ENCODE measurements around the gene EPB41.

EPB41 gene

DNA sequence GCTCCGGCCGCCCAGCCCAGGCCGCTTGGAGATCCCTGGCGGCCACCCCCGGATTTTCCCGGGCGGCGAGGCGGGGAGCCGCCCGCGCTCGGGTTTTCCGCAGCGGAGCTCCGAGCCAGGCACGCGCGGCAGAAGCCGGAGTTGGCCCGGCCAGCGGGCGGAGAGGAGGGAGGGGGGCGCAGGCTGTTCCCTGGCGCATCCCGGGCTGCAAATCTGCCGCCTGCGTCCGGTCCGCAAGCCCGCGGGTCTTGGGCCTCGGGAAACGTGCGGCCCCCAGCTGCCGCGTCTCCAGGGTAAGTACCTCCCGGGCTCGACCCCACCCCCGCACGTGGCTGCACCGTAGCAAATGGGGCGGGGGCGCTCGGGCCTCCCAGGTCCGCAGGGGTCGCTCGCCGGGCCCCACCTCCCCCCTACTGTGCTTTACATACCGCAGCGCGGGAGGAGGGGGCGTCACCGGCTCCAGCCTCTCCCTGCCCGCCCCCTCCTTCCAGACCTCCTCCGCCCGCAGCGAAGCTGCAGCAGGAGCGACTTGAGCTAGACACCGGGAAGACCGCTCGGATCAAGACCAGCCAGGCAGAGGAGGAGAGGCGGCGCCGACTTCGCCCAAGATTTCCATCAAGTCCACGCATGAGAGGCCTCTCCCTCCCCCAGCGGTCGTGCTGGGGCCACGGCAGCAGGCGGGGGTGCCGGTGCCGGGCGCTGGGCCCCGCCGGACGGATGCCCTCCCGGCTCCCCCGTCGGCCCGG is 207.7 kb downstream of the EPB41 start:
- Histone ChIP-seq H3K36me3 (replicated peaks; ENCODE audit: low read depth, low read length) (no peaks in the 10 kb centered on the region), H2AFZ (ENCODE audit: low read depth, low read length) (no peak overlapping the region), H3K27ac (ENCODE audit: low read length) (no peak overlapping the region), H3K9me3 (ENCODE audit: insufficient read depth, low read length) (no peaks in the 10 kb centered on the region), H3K4me3 (ENCODE audit: low read length) (no peak overlapping the region), H3K9ac (ENCODE audit: low read length) (no peak overlapping the region), H3K4me1 (ENCODE audit: low read length) (no peaks in the 10 kb centered on the region), H3K4me2 (ENCODE audit: low read length) (no peak overlapping the region), H3K79me2 (ENCODE audit: low read length) (no peaks in the 10 kb centered on the region), H3K27me3 (ENCODE audit: low read depth, low read length) (no peaks in the 10 kb centered on the region), H4K20me1 (ENCODE audit: insufficient read depth, low read length) (no peaks in the 10 kb centered on the region)
- TF ChIP-seq, protein P1, sequence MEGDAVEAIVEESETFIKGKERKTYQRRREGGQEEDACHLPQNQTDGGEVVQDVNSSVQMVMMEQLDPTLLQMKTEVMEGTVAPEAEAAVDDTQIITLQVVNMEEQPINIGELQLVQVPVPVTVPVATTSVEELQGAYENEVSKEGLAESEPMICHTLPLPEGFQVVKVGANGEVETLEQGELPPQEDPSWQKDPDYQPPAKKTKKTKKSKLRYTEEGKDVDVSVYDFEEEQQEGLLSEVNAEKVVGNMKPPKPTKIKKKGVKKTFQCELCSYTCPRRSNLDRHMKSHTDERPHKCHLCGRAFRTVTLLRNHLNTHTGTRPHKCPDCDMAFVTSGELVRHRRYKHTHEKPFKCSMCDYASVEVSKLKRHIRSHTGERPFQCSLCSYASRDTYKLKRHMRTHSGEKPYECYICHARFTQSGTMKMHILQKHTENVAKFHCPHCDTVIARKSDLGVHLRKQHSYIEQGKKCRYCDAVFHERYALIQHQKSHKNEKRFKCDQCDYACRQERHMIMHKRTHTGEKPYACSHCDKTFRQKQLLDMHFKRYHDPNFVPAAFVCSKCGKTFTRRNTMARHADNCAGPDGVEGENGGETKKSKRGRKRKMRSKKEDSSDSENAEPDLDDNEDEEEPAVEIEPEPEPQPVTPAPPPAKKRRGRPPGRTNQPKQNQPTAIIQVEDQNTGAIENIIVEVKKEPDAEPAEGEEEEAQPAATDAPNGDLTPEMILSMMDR (IDR thresholded peaks at IDR 0.05; ENCODE audit: low read depth, low read length) = no peak
- TF ChIP-seq EZH2phosphoT487 (IDR thresholded peaks at IDR 0.05; ENCODE audit: low read depth) = no peak

DNA sequence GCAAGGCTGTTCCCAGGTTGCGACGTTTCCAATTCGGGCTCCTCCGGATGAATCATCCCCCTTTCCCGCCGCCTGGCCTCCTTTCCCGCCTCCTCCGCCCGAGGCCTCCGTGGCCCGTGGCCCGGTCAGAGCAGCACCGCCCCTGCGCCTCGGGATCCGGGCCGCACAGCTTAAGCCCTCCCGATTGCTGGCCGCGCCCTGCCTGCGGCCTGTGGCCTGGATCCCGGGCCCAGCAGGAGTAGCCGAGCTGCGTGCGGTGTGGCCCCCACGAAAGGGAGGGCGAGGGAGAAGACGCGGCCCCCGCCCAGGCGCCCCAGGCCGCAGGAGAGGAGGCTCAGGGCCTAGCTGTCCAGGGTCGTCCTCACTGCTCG is 208.3 kb downstream of the EPB41 start:
- no peaks in the 10 kb centered on the region for H3K27me3 ChIP-seq (ENCODE audit: low read depth, low read length)
- H3K4me3 ChIP-seq (ENCODE audit: low read length) = no peak overlapping the region
- no peaks in the 10 kb centered on the region for H4K20me1 ChIP-seq (ENCODE audit: insufficient read depth, low read length)
- H3K79me2 ChIP-seq (ENCODE audit: low read length) = no peaks in the 10 kb centered on the region
- H3K4me1 ChIP-seq (ENCODE audit: low read length) = no peaks in the 10 kb centered on the region
- H3K9ac ChIP-seq (ENCODE audit: low read length) = no peak overlapping the region
- H3K27ac ChIP-seq (ENCODE audit: low read length) = no peak overlapping the region
- no peaks in the 10 kb centered on the region for H3K9me3 ChIP-seq (ENCODE audit: insufficient read depth, low read length)
- no peak overlapping the region for H2AFZ ChIP-seq (ENCODE audit: low read depth, low read length)
- no peaks in the 10 kb centered on the region for H3K36me3 ChIP-seq (replicated peaks; ENCODE audit: low read depth, low read length)
- TF ChIP-seq, protein P1 (IDR thresholded peaks at IDR 0.05; ENCODE audit: low read depth, low read length) = no peak
- no peak for TF ChIP-seq EZH2phosphoT487 (IDR thresholded peaks at IDR 0.05; ENCODE audit: low read depth)
- H3K4me2 ChIP-seq (ENCODE audit: low read length) = no peak overlapping the region

DNA sequence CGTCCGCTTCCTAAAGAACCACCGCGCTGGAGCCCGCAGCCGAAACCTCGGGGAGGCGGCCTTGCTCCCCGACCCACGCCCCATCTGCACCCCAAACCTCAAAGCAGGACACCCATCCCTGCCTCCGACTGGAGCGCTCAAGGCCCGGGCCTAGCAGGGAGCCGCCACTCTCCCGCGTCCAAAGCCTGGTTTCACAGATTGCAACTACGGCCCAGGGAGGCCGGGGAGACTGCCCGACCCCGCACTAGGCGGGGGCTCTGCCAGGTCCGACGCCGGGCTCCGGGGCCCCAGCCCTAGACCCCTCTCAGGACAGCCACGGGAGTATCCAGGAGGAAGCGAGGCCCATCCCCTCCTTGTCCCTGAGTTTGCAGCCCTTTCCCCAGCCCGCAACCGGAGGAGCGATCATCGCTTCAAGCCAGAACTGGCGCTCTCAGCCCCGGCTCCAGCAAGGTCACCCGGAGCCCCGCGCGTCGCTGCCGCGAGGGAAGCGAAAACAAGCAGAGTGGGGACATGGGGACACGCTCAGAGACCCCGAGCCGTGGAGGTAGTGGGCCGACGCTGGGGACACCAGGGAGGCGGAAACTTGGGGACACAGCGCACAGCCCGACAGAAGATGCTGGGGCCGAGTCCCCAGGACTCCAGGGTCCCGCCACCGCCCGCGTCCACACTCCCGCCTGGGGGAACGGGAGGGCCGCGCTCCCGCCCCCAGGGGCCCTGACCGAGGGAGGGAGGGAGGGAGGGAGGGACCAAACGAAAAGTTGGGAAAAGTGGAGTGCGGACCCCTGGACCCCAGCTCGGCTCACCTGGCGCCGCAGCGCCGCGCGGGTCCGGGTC is 208.9 kb downstream of the EPB41 start:
- Histone ChIP-seq H3K79me2 (ENCODE audit: low read length) (no peaks in the 10 kb centered on the region), H3K9me3 (ENCODE audit: insufficient read depth, low read length) (no peaks in the 10 kb centered on the region), H3K4me1 (ENCODE audit: low read length) (no peaks in the 10 kb centered on the region), H3K4me3 (ENCODE audit: low read length) (no peak overlapping the region), H3K9ac (ENCODE audit: low read length) (no peak overlapping the region), H3K27me3 (ENCODE audit: low read depth, low read length) (no peaks in the 10 kb centered on the region), H3K27ac (ENCODE audit: low read length) (no peak overlapping the region), H2AFZ (ENCODE audit: low read depth, low read length) (no peak overlapping the region), H3K36me3 (replicated peaks; ENCODE audit: low read depth, low read length) (no peaks in the 10 kb centered on the region), H4K20me1 (ENCODE audit: insufficient read depth, low read length) (no peaks in the 10 kb centered on the region), H3K4me2 (ENCODE audit: low read length) (no peak overlapping the region)
- no peak for TF ChIP-seq EZH2phosphoT487 (IDR thresholded peaks at IDR 0.05; ENCODE audit: low read depth)
- TF ChIP-seq, protein P1 (IDR thresholded peaks at IDR 0.05; ENCODE audit: low read depth, low read length) = no peak

DNA sequence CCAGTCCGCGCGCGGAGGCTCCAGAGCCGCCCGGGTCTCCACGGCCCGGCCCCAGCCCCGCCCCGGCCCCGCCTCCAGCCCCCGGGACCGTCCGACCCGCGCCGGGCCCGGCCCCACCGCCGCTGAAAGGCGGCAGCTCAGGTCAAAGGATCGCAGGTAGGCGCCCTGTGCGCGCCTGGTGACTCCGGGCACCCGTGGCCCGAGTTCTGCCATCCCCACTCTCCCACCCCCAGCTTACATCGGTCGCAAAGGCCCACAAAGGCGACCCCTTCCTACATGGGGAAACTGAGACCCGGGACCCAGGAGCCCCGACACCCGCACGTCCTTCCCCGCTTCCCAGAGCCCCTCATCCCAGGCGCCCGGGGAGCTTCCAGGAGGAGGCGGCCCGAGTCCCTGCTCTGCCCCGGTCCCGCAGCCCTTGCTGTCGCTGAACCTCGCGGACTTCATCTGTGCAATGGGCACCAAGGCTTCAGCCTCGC is 209.6 kb downstream of the EPB41 start, which contains the start of gene TMEM200B:
Gene TMEM200B, minus strand, starts transcription at position 17 of the 479 bp plus-strand sequence. CDS start 2,075 bp downstream, outside the sequence.
- TF ChIP-seq, protein P1 (IDR thresholded peaks at IDR 0.05; ENCODE audit: low read depth, low read length) = no peak
- no peak for TF ChIP-seq EZH2phosphoT487 (IDR thresholded peaks at IDR 0.05; ENCODE audit: low read depth)
- H3K4me3 ChIP-seq (ENCODE audit: low read length) = peak within 1 kb of the TSS; percentile 94
- H3K27me3 ChIP-seq (ENCODE audit: low read depth, low read length) = no peaks in the 10 kb centered on the region
- no peaks in the 10 kb centered on the region for H3K4me1 ChIP-seq (ENCODE audit: low read length)
- H3K9ac ChIP-seq (ENCODE audit: low read length) = peak within 1 kb of the TSS; percentile 63
- H3K79me2 ChIP-seq (ENCODE audit: low read length) = no peaks in the 10 kb centered on the region
- no peaks in the 10 kb centered on the region for H3K36me3 ChIP-seq (replicated peaks; ENCODE audit: low read depth, low read length)
- H2AFZ ChIP-seq (ENCODE audit: low read depth, low read length) = peak within 1 kb of the TSS; percentile 76
- H3K4me2 ChIP-seq (ENCODE audit: low read length) = peak within 1 kb of the TSS; percentile 87
- H3K27ac ChIP-seq (ENCODE audit: low read length) = no peak within 1 kb of the TSS
- no peaks in the 10 kb centered on the region for H4K20me1 ChIP-seq (ENCODE audit: insufficient read depth, low read length)
- no peaks in the 10 kb centered on the region for H3K9me3 ChIP-seq (ENCODE audit: insufficient read depth, low read length)
